ENCODE measurements around the gene SCN7A. TPM values are rescaled to one million over a fixed set of nuclear protein-coding genes. Genes with fewer than 3 reads are reported as not detected.

The SCN7A gene
- total RNA-seq, 1 donor from 2014 or later: not detected

DNA sequence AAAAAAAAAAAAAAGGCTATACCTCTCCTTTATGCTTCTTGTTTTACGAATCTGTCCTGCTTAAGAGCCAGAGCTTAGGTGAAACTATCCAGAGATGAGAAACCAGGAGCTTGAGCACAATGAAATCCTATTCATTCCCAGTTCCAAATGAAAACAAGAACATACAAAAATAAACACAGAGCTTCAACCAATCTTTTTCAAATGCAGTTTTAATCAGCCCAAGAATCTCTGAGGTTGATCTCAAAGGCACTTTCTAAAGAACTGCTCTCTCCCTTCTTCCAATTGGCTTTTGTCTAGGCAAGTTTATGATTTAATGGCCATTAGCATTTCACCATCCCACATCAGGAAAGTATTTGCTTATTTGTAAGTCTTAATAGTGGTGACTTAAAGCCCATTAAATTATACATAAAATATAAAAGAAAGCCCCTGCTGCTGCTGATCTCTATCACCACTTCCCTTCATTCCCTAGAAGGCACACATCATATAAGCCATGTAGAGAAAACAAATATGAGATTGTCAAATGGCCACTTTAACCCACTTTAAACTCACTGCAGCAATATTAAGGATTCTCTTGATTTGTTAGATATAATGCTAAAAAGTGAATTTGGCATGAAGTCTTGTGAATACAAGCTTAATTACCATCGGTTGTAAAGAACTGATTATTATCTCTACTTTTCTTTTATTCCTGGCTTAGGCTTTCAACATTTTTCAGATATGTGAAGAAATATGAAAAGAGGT, 89.0 kb downstream of the SCN7A start:
- intact Hi-C loops (cut with micrococcal nuclease): no loop called here

DNA sequence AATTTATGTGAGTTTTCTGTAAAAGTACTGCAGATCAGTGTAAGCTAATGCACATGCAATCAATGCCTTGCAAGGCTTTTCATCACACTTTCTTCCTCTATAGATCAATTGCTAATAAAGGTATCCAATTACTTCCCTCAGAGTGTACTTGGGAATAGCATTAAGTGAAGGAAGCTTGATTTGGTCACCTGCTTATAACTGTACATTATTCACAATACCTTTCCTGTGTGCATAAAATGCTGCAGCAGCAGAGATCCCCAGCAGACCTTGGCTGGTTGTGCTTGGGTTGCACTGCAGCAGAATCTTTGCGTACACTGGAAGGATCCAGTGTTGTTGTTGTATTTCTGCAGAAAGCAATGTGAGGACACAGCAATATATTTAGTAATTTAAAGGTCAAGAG, 99.8 kb downstream of the SCN7A start:
- intact Hi-C loops (cut with micrococcal nuclease): no loop called here

GRCh38 chr2:166393008-166393407, 101.0 kb downstream of the SCN7A start:
- intact Hi-C loops (cut with micrococcal nuclease): no loop called here

- intact Hi-C loops (cut with micrococcal nuclease): no loop called here
Measured at GRCh38 chr2:166388481-166389070, 105.5 kb downstream of the SCN7A start.

DNA sequence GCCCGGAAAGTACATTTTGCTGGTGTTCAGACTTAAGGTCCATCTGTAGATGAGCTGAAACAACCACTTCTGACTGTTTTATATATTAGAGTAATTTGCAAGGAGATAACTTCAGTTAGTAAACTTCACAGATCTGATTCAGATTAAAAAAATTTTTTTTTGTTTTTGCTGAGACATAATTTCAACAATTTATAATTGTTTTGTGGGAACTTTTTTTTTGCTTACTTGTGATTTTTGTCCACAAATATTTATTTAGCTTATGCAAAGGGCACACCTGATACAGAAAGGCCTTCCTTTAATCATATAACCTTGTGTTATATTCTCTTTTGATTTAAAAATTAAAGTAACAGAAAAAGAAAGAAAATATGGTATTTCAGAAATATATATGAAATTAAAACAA, 108.7 kb downstream of the SCN7A start:
- intact Hi-C loops (cut with micrococcal nuclease): loop anchor here (2.0 kb wide), 1 partner anchor 1393 kb away; no protein-coding TSS in a partner anchor

GRCh38 chr2:166384774-166385173, 109.3 kb downstream of the SCN7A start:
- intact Hi-C loops (cut with micrococcal nuclease): loop anchor here (1.0 to 2.0 kb wide), 3 partner anchors 9 to 1392 kb away; partner anchors contain the start of gene SCN9A

DNA sequence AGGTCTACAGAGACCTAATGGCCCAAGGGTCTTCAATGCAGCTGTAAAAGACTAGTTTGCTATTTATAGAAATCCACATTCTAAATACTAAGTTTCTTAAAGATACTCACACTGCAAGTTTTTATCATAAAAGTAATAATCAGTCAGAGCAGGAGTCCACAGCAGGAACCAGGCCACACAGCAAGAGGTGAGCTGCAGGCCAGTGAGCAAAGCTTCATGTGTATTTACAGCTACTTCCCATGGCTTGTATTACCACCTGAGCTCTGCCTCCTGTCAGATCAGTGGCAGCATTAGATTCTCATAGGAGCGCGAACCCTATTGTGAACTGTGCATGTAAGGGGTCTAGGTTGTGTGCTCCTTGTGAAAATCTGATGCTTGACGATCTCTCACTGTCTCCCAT, 111.6 kb downstream of the SCN7A start:
- intact Hi-C loops (cut with micrococcal nuclease): no loop called here

- intact Hi-C loops (cut with micrococcal nuclease): no loop called here
Measured at GRCh38 chr2:166380615-166381014, 113.4 kb downstream of the SCN7A start.

- intact Hi-C loops (cut with micrococcal nuclease): loop anchor here (5.0 kb wide), 1 partner anchor 425 kb away; the partner anchor contains the start of gene TTC21B
Measured at GRCh38 chr2:166376873-166377272, 117.2 kb downstream of the SCN7A start.

DNA sequence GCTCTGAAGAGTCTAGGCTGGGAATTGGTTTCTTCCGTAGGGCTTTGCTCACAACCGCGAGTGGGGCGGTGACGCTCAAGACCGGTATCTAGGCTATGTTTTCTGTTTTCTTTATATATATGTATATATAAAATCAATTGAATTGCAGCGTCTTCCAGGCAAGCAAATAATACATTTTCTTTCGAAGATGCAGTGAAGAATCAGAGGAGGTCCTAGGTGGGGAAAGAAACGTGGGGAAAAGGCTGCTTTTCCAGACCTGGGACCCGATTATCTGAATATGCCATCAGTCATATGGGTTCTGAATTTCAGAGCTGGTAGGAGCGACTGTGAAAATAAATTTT, 117.6 kb downstream of the SCN7A start:
- intact Hi-C loops (cut with micrococcal nuclease): loop anchor here (5.0 kb wide), 1 partner anchor 424 kb away; the partner anchor contains the start of gene TTC21B

DNA sequence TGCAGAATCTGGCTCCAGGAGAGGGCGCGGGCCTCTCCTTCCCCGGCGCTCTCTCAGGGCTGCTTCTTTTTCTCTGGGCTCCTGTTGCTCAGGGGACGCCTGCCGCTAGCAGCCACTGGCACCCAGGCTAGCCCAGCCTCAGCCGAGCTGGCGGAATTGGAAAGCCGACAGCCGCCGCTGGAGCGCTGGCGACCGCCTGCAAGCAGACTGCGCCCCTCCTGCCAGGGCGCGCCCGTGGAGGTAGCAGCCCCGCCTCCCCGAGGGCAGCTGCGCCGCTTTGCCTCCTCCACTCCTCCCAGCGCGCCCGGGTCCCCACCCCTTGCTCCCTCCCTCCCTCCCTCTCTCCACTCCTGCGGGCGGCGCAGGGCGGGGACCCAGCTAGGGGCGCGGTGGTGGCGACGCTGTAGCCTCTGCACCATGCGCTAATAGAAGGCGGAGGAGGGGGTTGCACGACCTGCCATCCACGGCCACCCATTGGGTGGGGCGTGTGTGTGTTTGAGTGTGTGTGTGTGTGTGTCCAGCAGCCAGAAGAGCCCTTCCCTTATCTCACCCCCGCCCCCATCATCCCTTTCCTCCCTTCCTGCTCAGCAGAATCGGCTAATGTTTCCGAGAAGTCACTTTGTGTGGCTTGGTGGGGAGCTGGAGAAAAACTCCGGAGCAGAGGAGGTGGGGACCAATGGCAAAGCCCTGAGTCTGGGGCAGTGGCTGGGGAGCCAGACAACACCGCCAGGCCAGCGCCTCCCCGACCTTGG, 118.1 kb downstream of the SCN7A start, which contains the start of gene SCN9A:
Gene SCN9A (minus strand): TSS at position 209 of the 752 bp plus-strand sequence. CDS start 64,188 bp downstream, outside the sequence.
- intact Hi-C loops (cut with micrococcal nuclease): loop anchor here (1.0 to 5.0 kb wide), 2 partner anchors 8 to 424 kb away; partner anchors contain the start of gene TTC21B

DNA sequence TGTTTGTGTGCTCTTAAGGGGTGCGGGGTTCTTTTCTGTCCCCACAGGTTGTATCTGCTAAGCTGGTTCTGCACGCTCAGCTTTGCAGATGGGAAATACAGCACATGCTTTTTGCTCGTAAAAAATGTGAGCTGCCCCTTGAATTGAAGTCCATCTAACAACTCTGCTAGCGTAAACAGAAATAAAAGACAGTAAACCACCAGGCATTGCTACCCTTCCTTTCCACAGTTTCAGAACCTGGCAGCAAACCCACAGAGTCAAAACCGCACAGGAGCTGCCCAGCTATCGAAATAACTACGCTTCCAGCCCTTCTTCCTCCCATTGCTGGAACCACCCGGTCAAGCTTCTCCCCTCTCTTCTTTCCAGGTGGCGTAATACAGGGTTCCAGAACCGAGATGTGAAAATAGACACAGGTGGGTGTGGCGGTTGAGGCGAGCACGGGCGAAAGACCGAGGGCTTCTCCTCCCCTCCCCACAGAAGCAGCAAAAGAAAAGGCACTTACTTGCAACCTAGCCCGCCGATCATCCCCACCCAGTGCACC, 118.8 kb downstream of the SCN7A start:
- intact Hi-C loops (cut with micrococcal nuclease): loop anchor here (1.0 to 5.0 kb wide), 2 partner anchors 9 to 423 kb away; partner anchors contain the start of gene TTC21B

GRCh38 chr2:166373951-166374350, 120.1 kb downstream of the SCN7A start:
- intact Hi-C loops (cut with micrococcal nuclease): no loop called here

- intact Hi-C loops (cut with micrococcal nuclease): no loop called here
Measured at GRCh38 chr2:166373539-166373938, 120.5 kb downstream of the SCN7A start.

- intact Hi-C loops (cut with micrococcal nuclease): no loop called here
Measured at GRCh38 chr2:166373105-166373504, 120.9 kb downstream of the SCN7A start.

GRCh38 chr2:166372046-166372445, 122.0 kb downstream of the SCN7A start:
- intact Hi-C loops (cut with micrococcal nuclease): no loop called here

DNA sequence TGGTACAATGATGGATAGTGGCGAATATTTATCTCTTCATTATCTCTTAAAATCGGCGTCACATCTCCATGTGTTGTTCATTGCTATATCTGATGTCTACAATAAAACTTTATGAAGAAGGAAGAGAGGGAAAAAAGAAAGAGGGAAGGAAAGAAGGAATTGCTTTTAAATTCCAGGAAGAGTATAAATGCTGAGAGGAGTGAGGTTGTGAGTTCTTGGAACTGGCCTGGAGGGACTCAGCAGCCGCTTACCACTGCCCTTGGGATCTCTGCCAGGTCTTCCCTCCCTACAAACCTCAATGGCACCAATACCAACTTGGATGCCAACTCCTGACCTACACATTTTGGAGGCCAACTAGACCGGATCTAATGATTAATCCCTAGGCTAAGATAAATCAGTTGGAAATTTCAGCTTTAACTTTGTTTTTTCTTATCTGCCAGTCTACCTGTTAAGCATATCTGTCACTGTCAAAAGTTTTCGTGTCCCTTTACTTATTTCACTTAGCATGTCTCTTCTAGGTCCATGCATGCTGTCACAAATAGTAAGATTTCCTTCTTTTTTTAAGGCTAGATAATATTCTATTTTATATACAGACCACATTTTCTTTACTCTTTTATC, 128.1 kb downstream of the SCN7A start:
- intact Hi-C loops (cut with micrococcal nuclease): loop anchor here (5.0 kb wide), 1 partner anchor 51 kb away; no protein-coding TSS in a partner anchor

DNA sequence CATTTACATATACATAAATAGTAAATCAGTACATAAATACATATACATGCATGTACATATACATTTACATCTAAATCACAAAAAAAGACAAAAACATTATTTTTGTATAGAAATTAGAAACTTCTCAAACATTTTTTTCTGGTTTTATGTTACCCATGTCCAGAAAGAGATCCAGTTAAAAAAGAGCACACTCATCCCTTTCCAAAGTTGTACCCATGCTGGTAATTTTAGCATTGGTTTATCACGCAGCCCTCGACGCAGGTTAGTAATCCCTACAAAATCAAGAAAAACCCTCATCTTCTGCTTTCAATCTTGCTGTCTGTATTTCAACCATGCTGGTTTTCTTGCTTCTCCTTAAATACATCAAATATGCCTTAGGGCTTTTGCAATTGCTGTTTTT, 128.8 kb downstream of the SCN7A start:
- intact Hi-C loops (cut with micrococcal nuclease): loop anchor here (5.0 kb wide), 1 partner anchor 52 kb away; no protein-coding TSS in a partner anchor

DNA sequence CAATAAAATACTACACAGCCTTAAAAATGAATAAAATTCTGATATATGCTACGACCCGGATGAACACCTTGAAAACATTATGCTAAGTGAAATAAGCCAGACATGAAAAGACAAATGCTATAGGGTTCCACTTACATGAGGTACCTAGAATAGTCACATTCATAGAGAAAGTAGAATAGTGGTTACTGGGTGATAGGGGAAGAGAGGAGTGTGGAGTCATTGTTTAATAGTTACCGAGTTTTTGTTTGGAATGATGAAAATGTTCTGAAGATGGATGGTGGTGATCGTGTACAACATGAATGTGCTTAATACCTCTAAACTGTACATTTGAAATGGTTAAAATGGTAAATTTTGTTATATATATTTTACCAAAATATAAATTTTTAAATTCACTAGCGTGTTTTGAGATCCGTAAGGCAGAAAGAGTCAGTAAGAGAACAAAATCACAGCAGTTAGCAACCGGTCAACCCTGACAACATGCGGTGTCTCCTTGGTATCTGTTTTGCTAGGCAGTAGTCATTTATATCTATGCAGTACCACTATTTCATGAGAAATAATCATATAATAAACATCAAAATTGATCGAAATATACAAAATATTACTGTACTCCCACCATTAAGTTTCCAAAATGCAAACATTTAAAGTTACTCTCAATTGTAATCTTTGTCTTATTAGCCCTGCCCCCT, 129.4 kb downstream of the SCN7A start:
- intact Hi-C loops (cut with micrococcal nuclease): loop anchor here (5.0 kb wide), 1 partner anchor 53 kb away; no protein-coding TSS in a partner anchor

Measured in T-helper 1 cell treated with Interleukin-12 subunit alpha and Interleukin-12 subunit beta and Interleukin-4 antibody, amounts not matched to agents 30 ng/mL and 1 ng/mL, for 36 hours (primary cell).